H1 (cell line): ENCODE measurements around the gene GPR37. TPM values are rescaled to one million over a fixed set of nuclear protein-coding genes. Genes with fewer than 3 reads are reported as not detected.

ENCODE experiments used
- CTCF ChIA-PET: fragments of 300-600 bp; sonication (Branson Sonifier 250); formaldehyde crosslinking; loops from one replicate; lab custom pipeline; 2021; ENCODE audit not compliant: partially characterized antibody; lab: Charles Lee
- POLR2A ChIA-PET: fragments of 300-600 bp; sonication (Branson Sonifier 250); formaldehyde crosslinking; loops from one replicate; lab custom pipeline; 2021; ENCODE audit warnings: inconsistent platforms; ENCODE audit not compliant: partially characterized antibody; lab: Charles Lee
- DNase-seq, 2 experiments: peaks; one replicate each; pipeline versions ENCODE4 v3.0.0 to v3.0.0-alpha.2; 2010 to 2022; ENCODE audit warnings: low spot score in 2 of 2, low read depth in 1 of 2, mixed read lengths in 1 of 2
- FAIRE-seq: peaks from 2 replicates; lab custom pipeline; 2011; peaks lifted over from hg19 to GRCh38; lab: Jason Lieb, UNC
- H2AFZ ChIP-seq: 2 replicates; pipeline ENCODE4 v1.8.1; 2012; ENCODE audit warnings: low read length, inconsistent platforms
- H2AK5ac ChIP-seq: 2 replicates; pipeline ENCODE4 v1.6.1; 2013; ENCODE audit warnings: low read depth, low read length
- H2BK120ac ChIP-seq: replicated peaks from 2 replicates; pipeline ENCODE3; 2013; ENCODE audit warnings: low read depth, low read length, inconsistent platforms
- H2BK12ac ChIP-seq: 2 replicates; pipeline ENCODE4 v1.6.1; 2013; ENCODE audit warnings: low read depth, low read length
- H2BK15ac ChIP-seq: 2 replicates; pipeline ENCODE4 v1.6.1; 2013; ENCODE audit warnings: low read length
- H2BK20ac ChIP-seq: 2 replicates; pipeline ENCODE4 v1.6.1; 2013; ENCODE audit warnings: low read length
- H2BK5ac ChIP-seq: 2 replicates; pipeline ENCODE4 v1.6.1; 2013; ENCODE audit warnings: low read depth, low read length
- H3K14ac ChIP-seq: 2 replicates; pipeline ENCODE4 v1.6.1; 2013; ENCODE audit warnings: inconsistent platforms; ENCODE audit not compliant: insufficient read length
- H3K18ac ChIP-seq: 2 replicates; pipeline ENCODE4 v1.6.1; 2013; ENCODE audit warnings: low read length; ENCODE audit errors: extremely low read depth
- H3K23ac ChIP-seq: 2 replicates; pipeline ENCODE4 v1.6.1; 2013; ENCODE audit warnings: inconsistent platforms; ENCODE audit not compliant: insufficient read length
- H3K23me2 ChIP-seq: 2 replicates; pipeline ENCODE4 v1.6.1; 2013; ENCODE audit warnings: low read depth, low read length
- H3K27ac ChIP-seq: 2 replicates; pipeline ENCODE4 v1.6.1; 2011; ENCODE audit warnings: low read depth, low read length, inconsistent platforms
- H3K27me3 ChIP-seq, 4 experiments: replicated peaks in 1 of 4; 1 replicate in 1 of 4; 2 replicates in 3 of 4; pipeline versions ENCODE4 v1.6.1 to v1.8.1; 2011 to 2013; ENCODE audit warnings: low read length in 3 of 4, mild to moderate bottlenecking in 3 of 4, inconsistent platforms in 2 of 4, mixed read lengths in 2 of 4, moderate library complexity in 1 of 4; ENCODE audit not compliant: control insufficient read depth in 3 of 4, insufficient read depth in 3 of 4; ENCODE audit errors: extremely low read depth in 1 of 4
- H3K36me3 ChIP-seq, 4 experiments: 2 replicates each; pipeline versions ENCODE4 v1.6.1 to v1.8.1; 2011 to 2013; ENCODE audit warnings: mild to moderate bottlenecking in 4 of 4, low read length in 3 of 4, moderate library complexity in 2 of 4, control low read depth in 1 of 4, inconsistent platforms in 1 of 4; ENCODE audit not compliant: insufficient read depth in 4 of 4, control insufficient read depth in 2 of 4
- H3K4ac ChIP-seq: replicated peaks from 2 replicates; pipeline ENCODE3; 2013; ENCODE audit warnings: low read length, low read depth, mixed read lengths, inconsistent platforms; ENCODE audit not compliant: insufficient read length
- H3K4me1 ChIP-seq, 4 experiments: replicated peaks in 1 of 4; 1 replicate in 1 of 4; 2 replicates in 3 of 4; pipeline versions ENCODE4 v1.6.1 to v1.8.1; 2011 to 2013; ENCODE audit warnings: low read length in 3 of 4, inconsistent platforms in 2 of 4, mixed read lengths in 1 of 4; ENCODE audit not compliant: insufficient read depth in 4 of 4, control insufficient read depth in 3 of 4
- H3K4me2 ChIP-seq, 2 experiments: 2 replicates each; pipeline versions ENCODE4 v1.6.1 to v1.8.1; 2011 to 2013; ENCODE audit warnings: low read depth in 2 of 2, low read length in 2 of 2, control low read depth in 1 of 2, inconsistent platforms in 1 of 2, mild to moderate bottlenecking in 1 of 2; ENCODE audit not compliant: insufficient read depth in 1 of 2
- H3K4me3 ChIP-seq, 4 experiments: fragments of 200-600, 300-600 bp in 1 of 4; sonication (generic), shearing (Covaris generic), sonication (Bioruptor Twin) in 1 of 4; 2 replicates each; pipeline versions ENCODE4 v1.5.1 to v1.8.1; 2011 to 2016; ENCODE audit warnings: low read length in 4 of 4, low read depth in 3 of 4, control low read depth in 2 of 4, inconsistent platforms in 2 of 4, mild to moderate bottlenecking in 2 of 4, mixed read lengths in 1 of 4, moderate library complexity in 1 of 4; ENCODE audit not compliant: insufficient read depth in 2 of 4; ENCODE audit errors: extremely low read depth in 1 of 4
- H3K56ac ChIP-seq: replicated peaks from 2 replicates; pipeline ENCODE3; 2013; ENCODE audit warnings: low read depth, mild to moderate bottlenecking, mixed read lengths, low read length, inconsistent platforms; ENCODE audit not compliant: insufficient read length
- H3K79me1 ChIP-seq: 2 replicates; pipeline ENCODE4 v1.6.1; 2013; ENCODE audit warnings: low read depth, low read length, control low read depth
- H3K79me2 ChIP-seq, 2 experiments: 2 replicates each; pipeline versions ENCODE4 v1.6.1 to v1.8.1; 2012 to 2013; ENCODE audit warnings: low read length in 2 of 2, mild to moderate bottlenecking in 2 of 2, inconsistent platforms in 1 of 2; ENCODE audit not compliant: insufficient read depth in 2 of 2, control insufficient read depth in 1 of 2
- H3K9ac ChIP-seq, 4 experiments: replicated peaks in 1 of 4; 1 replicate in 1 of 4; 2 replicates in 3 of 4; pipeline versions ENCODE4 v1.6.1 to v1.8.1; 2011 to 2013; ENCODE audit warnings: low read depth in 3 of 4, low read length in 3 of 4, control low read depth in 2 of 4, mild to moderate bottlenecking in 2 of 4, moderate library complexity in 2 of 4, inconsistent platforms in 1 of 4; ENCODE audit errors: extremely low read depth in 1 of 4
- H3K9me3 ChIP-seq, 2 experiments: 2 replicates each; pipeline versions ENCODE4 v1.6.1 to v1.8.1; 2012 to 2013; ENCODE audit warnings: mild to moderate bottlenecking in 2 of 2, moderate library complexity in 2 of 2, control low read depth in 1 of 2, inconsistent platforms in 1 of 2, low read depth in 1 of 2, low read length in 1 of 2, mixed read lengths in 1 of 2; ENCODE audit not compliant: insufficient read depth in 2 of 2
- H4K20me1 ChIP-seq, 2 experiments: replicated peaks in 1 of 2; 2 replicates each; pipeline versions ENCODE3 to v1.8.1; 2011 to 2013; ENCODE audit warnings: inconsistent platforms in 2 of 2, low read length in 2 of 2, mild to moderate bottlenecking in 1 of 2; ENCODE audit not compliant: insufficient read depth in 2 of 2, control insufficient read depth in 1 of 2
- H4K5ac ChIP-seq: 2 replicates; pipeline ENCODE4 v1.6.1; 2013; ENCODE audit warnings: low read length, low read depth, mixed read lengths, inconsistent platforms; ENCODE audit not compliant: insufficient read length
- H4K8ac ChIP-seq: 2 replicates; pipeline ENCODE4 v1.8.0; 2013; ENCODE audit warnings: mild to moderate bottlenecking, moderate library complexity, low read length, inconsistent platforms; ENCODE audit not compliant: insufficient read depth; ENCODE audit errors: extremely low read depth
- H4K91ac ChIP-seq: replicated peaks from 2 replicates; pipeline ENCODE3; 2013; ENCODE audit warnings: low read length, mixed read lengths, inconsistent platforms; ENCODE audit not compliant: insufficient read length
- ASH2L ChIP-seq: fragments of 200-600, 300-600 bp; sonication (generic); IDR thresholded peaks from one replicate; pipeline ENCODE4 v1.7.1; 2017; ENCODE audit warnings: low read length
- CBX8 ChIP-seq: fragments of 300-800, 300-1000 bp; sonication (generic); IDR thresholded peaks from 2 replicates; pipeline ENCODE4 v1.7.1; 2016; ENCODE audit warnings: low read depth, low read length, borderline replicate concordance
- CHD1 ChIP-seq: IDR thresholded peaks from 2 replicates; pipeline ENCODE4 v1.6.1; 2012; ENCODE audit warnings: low read depth, low read length, improper control_type of control experiment
- E2F6 ChIP-seq: IDR thresholded peaks from 2 replicates; pipeline ENCODE4 v1.6.1; 2012; ENCODE audit warnings: inconsistent platforms
- FOSL1 ChIP-seq: IDR thresholded peaks from 2 replicates; pipeline ENCODE4 v1.6.1; 2011; ENCODE audit warnings: mild to moderate bottlenecking, low read depth, low read length, moderate library complexity; ENCODE audit not compliant: insufficient read depth
- KDM1A ChIP-seq: fragments of 200-600, 300-600 bp; sonication (generic); IDR thresholded peaks from 2 replicates; pipeline ENCODE4 v1.7.1; 2016; ENCODE audit warnings: mild to moderate bottlenecking, low read length, borderline replicate concordance
- MAFK ChIP-seq: IDR thresholded peaks from 2 replicates; pipeline ENCODE4 v1.6.1; 2012; ENCODE audit warnings: low read depth, mild to moderate bottlenecking, improper control_type of control experiment, low read length
- POU5F1 ChIP-seq: IDR thresholded peaks from 2 replicates; pipeline ENCODE4 v1.6.1; 2011; ENCODE audit warnings: low read depth, mild to moderate bottlenecking, low read length, moderate library complexity
- RBBP5 ChIP-seq: IDR thresholded peaks from 2 replicates; pipeline ENCODE4 v1.7.1; 2012; ENCODE audit warnings: low read depth, mild to moderate bottlenecking, inconsistent platforms, low read length, moderate library complexity, borderline replicate concordance
- RFX5 ChIP-seq: IDR thresholded peaks from 2 replicates; pipeline ENCODE4 v1.6.1; 2011; ENCODE audit warnings: low read depth, low read length, improper control_type of control experiment, borderline replicate concordance
- SAP30 ChIP-seq: fragments of 300-600 bp; sonication (generic); IDR thresholded peaks from 2 replicates; pipeline ENCODE4 v1.7.1; 2012; ENCODE audit warnings: low read length, moderate library complexity, mild to moderate bottlenecking, inconsistent platforms; ENCODE audit not compliant: insufficient read depth, insufficient replicate concordance
- SP4 ChIP-seq: IDR thresholded peaks from 2 replicates; pipeline ENCODE4 v1.6.1; 2012; ENCODE audit warnings: low read length, inconsistent platforms
- TBP ChIP-seq: IDR thresholded peaks from 2 replicates; pipeline ENCODE4 v1.6.1; 2011; ENCODE audit warnings: low read depth, low read length, improper control_type of control experiment
- WGBS, 2 experiments: shearing (Covaris generic) in 1 of 2; methylation state at CpG; one replicate each; pipeline versions ENCODE4 v1.1.6 to v1.1.7; 2013 to 2015; ENCODE audit warnings: low lambda C conversion rate in 2 of 2, mixed read lengths in 2 of 2, inconsistent platforms in 1 of 2, low coverage in 1 of 2, missing lambda C conversion rate in 1 of 2; ENCODE audit not compliant: insufficient replicate concordance in 2 of 2, insufficient coverage in 1 of 2, insufficient read length in 1 of 2; ENCODE audit errors: extremely low coverage in 1 of 2, missing lambda C conversion rate in 1 of 2; 5-methylcytosine and 5-hydroxymethylcytosine counted together
- polyA plus RNA-seq, 7 experiments: library from polyadenylated mRNA; depleted of rRNA in 3 of 7; stranded (reverse) in 5 of 7; unstranded in 2 of 7; fragments of >200 nt in 5 of 7; fragments of 200-250 nt in 2 of 7; gene quantifications; 1 replicate in 5 of 7; 2 replicates in 1 of 7; 4 replicates in 1 of 7; pipeline versions ENCODE4 v1.2.1 to v1.2.3, GENCODE V29; 2011 to 2013; ENCODE audit warnings: missing spikeins in 2 of 7, mixed read lengths in 2 of 7
- total RNA-seq: library from RNA; stranded (reverse); fragmentation: NEBNext Ultra II Directional; extraction: Animal tissue kit (Norgen Biotek cat#: 25700); gene quantifications from 2 replicates; pipeline ENCODE4 v1.2.1, GENCODE V29; 2021
- TF ChIP-seq, protein P1 (sequence below): IDR thresholded peaks from 2 replicates; pipeline ENCODE4 v1.6.1; 2011; ENCODE audit warnings: low read depth, mild to moderate bottlenecking, low read length; ENCODE audit not compliant: insufficient read depth

Gene GPR37
- total and polyA plus RNA-seq, 2 of the 8 experiments (the other 6 are each of a cell fraction or from before 2014, with no cell fraction given): 1.5 to 17.4 TPM

DNA sequence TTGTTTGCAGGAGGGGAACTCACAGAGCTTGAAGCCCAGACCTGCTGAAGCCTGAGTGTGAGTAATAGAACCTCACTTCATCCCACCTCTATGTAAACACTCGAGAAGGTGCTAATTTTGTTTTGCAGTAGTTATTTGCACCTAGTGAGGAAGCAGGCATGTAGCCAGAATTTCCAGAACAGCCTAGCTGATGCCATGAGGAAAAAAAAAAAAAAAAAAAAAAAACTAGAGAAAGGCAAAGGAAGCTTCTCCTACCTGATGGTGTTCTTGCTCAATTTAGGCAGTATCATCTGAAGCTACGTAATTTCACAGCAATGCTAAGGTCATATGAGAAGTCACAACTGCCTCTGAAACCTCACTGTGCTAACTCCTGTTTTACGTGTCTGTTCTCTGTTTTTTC is 13.6 kb upstream of the GPR37 start:
- Histone ChIP-seq H3K79me1 (no peaks in the 10 kb centered on the region), H3K4me3 (no peak overlapping the region), H3K14ac (no peak overlapping the region), H3K4ac (no peak overlapping the region), H3K4me1 (peaks cover 0 to 4% (median 3%) of the 10 kb centered on the region in 4 experiments; a peak in 5 of 7 replicates), H2BK12ac (no peak overlapping the region), H4K91ac (no peak overlapping the region), H2BK120ac (no peak overlapping the region), H3K36me3 (no peaks in the 10 kb centered on the region), H2BK15ac (no peak overlapping the region), H2AK5ac (no peak overlapping the region), H3K9ac (no peak overlapping the region), H4K8ac (no peak overlapping the region), H3K9me3 (no peaks in the 10 kb centered on the region), H2AFZ (no peak overlapping the region), H3K27ac (no peak overlapping the region), H3K4me2 (no peak overlapping the region), H4K20me1 (no peaks in the 10 kb centered on the region), H2BK5ac (no peak overlapping the region), H3K27me3 (no peaks in the 10 kb centered on the region), H2BK20ac (no peak overlapping the region), H4K5ac (no peak overlapping the region), H3K79me2 (no peaks in the 10 kb centered on the region), H3K23me2 (peaks cover 2% of the 10 kb centered on the region; the same call in 1 of the 2 replicates), H3K23ac (no peak overlapping the region), H3K56ac (no peak overlapping the region), H3K18ac (no peak overlapping the region)
- ChIA-PET CTCF (interaction anchor here (1.0 to 2.0 kb wide), 3 partner anchors 19 to 624 kb away, joined by 3 to 7 read pairs (median 3); no protein-coding TSS in a partner anchor), POLR2A (no interaction called here)
- WGBS, 2 experiments: 86% methylated on average over 3 of the region's 3 CpGs; no CpG with 5 or more reads in 1 of the 2 experiments
- no peak for DNase-seq
- no peak for FAIRE-seq
- TF ChIP-seq ASH2L: no peak
- TF ChIP-seq, protein P1, sequence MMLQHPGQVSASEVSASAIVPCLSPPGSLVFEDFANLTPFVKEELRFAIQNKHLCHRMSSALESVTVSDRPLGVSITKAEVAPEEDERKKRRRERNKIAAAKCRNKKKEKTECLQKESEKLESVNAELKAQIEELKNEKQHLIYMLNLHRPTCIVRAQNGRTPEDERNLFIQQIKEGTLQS: no peak
- TF ChIP-seq POU5F1: no peak
- TF ChIP-seq SP4: no peak
- TF ChIP-seq CBX8: no peak
- TF ChIP-seq CHD1: no peak
- TF ChIP-seq MAFK: no peak
- TF ChIP-seq E2F6: no peak
- no peak for TF ChIP-seq RBBP5
- TF ChIP-seq SAP30: no peak
- TF ChIP-seq RFX5: no peak
- TF ChIP-seq KDM1A: no peak
- no peak for TF ChIP-seq FOSL1
- TF ChIP-seq TBP: no peak
